ENCODE data around the gene SLC32A1. TPM values are rescaled to one million over a fixed set of nuclear protein-coding genes. Genes with fewer than 3 reads are reported as not detected.

Gene SLC32A1
- total and polyA plus RNA-seq, 2 of the 13 experiments (the other 11 are each of a cell fraction or from before 2014, with no cell fraction given), result not detected

GRCh38 chr20:38706509-38706908 is 17.8 kb upstream of the SLC32A1 start:
- Histone ChIP-seq H4K20me1 (ENCODE audit: insufficient read depth, low read length) (no peaks in the 10 kb centered on the region; the same call in 1 of the 2 replicates), H3K79me2 (ENCODE audit: insufficient read depth, low read length) (no peaks in the 10 kb centered on the region), H3K4me3 (replicated peaks in 1 of 3; ENCODE audit: insufficient read depth in 1 of 3, low read depth in 2 of 3, low read length in 3 of 3) (no peak overlapping the region), H3K4me2 (ENCODE audit: low read depth, low read length) (no peak overlapping the region), H3K27me3 (ENCODE audit: control insufficient read depth in 1 of 2, insufficient read depth in 2 of 2, low read length in 2 of 2) (peaks cover 7 to 38% of the 10 kb centered on the region in 2 experiments; a peak in 4 of 5 replicates), H3K4me1 (ENCODE audit: insufficient read depth, low read length) (no peaks in the 10 kb centered on the region), H2AFZ (ENCODE audit: low read length) (no peak overlapping the region), H3K9me3 (ENCODE audit: low read length) (no peaks in the 10 kb centered on the region), H3K36me3 (replicated peaks in 1 of 2; ENCODE audit: control insufficient read depth in 1 of 2, insufficient read depth in 2 of 2, low read length in 2 of 2) (no peaks in the 10 kb centered on the region), H3K27ac (ENCODE audit: extremely low read length, insufficient read depth, low read length) (no peak overlapping the region), H3K9ac (ENCODE audit: insufficient read depth, low read depth, low read length) (no peak overlapping the region)
- BruUV-seq (replicated peaks), result no TSS peak
- ATAC-seq (no peak), FAIRE-seq (no peak), DNase-seq (ENCODE audit: low spot score) (no peak)
- WGBS (ENCODE audit: low lambda C conversion rate), result 16% methylated on average over 7 of the region's 7 CpGs
- in situ Hi-C loops (cut with HindIII; ENCODE audit: extremely low pct_ligation_motif_present, low pct_unique_long_range_greater_than_20kb), result no loop called here
- CTCF ChIA-PET (ENCODE audit: low intra/inter-chr PET ratio, low total read pairs), result no interaction called here
- POLR2A ChIA-PET, result no interaction called here
- intact Hi-C loops (cut with micrococcal nuclease; ENCODE audit: unreplicated experiment), result no loop called here
- no peak for TF ChIP-seq CREBL2 (CRISPR knock-in tag; IDR thresholded peaks at IDR 0.05; ENCODE audit: borderline replicate concordance)
- no peak for TF ChIP-seq MIXL1 (CRISPR knock-in tag; IDR thresholded peaks at IDR 0.05)
- TF ChIP-seq, protein P1, sequence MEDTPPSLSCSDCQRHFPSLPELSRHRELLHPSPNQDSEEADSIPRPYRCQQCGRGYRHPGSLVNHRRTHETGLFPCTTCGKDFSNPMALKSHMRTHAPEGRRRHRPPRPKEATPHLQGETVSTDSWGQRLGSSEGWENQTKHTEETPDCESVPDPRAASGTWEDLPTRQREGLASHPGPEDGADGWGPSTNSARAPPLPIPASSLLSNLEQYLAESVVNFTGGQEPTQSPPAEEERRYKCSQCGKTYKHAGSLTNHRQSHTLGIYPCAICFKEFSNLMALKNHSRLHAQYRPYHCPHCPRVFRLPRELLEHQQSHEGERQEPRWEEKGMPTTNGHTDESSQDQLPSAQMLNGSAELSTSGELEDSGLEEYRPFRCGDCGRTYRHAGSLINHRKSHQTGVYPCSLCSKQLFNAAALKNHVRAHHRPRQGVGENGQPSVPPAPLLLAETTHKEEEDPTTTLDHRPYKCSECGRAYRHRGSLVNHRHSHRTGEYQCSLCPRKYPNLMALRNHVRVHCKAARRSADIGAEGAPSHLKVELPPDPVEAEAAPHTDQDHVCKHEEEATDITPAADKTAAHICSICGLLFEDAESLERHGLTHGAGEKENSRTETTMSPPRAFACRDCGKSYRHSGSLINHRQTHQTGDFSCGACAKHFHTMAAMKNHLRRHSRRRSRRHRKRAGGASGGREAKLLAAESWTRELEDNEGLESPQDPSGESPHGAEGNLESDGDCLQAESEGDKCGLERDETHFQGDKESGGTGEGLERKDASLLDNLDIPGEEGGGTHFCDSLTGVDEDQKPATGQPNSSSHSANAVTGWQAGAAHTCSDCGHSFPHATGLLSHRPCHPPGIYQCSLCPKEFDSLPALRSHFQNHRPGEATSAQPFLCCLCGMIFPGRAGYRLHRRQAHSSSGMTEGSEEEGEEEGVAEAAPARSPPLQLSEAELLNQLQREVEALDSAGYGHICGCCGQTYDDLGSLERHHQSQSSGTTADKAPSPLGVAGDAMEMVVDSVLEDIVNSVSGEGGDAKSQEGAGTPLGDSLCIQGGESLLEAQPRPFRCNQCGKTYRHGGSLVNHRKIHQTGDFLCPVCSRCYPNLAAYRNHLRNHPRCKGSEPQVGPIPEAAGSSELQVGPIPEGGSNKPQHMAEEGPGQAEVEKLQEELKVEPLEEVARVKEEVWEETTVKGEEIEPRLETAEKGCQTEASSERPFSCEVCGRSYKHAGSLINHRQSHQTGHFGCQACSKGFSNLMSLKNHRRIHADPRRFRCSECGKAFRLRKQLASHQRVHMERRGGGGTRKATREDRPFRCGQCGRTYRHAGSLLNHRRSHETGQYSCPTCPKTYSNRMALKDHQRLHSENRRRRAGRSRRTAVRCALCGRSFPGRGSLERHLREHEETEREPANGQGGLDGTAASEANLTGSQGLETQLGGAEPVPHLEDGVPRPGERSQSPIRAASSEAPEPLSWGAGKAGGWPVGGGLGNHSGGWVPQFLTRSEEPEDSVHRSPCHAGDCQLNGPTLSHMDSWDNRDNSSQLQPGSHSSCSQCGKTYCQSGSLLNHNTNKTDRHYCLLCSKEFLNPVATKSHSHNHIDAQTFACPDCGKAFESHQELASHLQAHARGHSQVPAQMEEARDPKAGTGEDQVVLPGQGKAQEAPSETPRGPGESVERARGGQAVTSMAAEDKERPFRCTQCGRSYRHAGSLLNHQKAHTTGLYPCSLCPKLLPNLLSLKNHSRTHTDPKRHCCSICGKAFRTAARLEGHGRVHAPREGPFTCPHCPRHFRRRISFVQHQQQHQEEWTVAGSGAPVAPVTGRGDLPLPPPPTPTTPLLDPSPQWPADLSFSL (CRISPR knock-in tag; IDR thresholded peaks at IDR 0.05), result no peak
- TF ChIP-seq CBX2 (IDR thresholded peaks at IDR 0.05; ENCODE audit: low read depth, low read length), result no peak
- TF ChIP-seq CBX2 (CRISPR knock-in tag; IDR thresholded peaks at IDR 0.05; ENCODE audit: low read depth), result no peak
- TF ChIP-seq, protein P2, sequence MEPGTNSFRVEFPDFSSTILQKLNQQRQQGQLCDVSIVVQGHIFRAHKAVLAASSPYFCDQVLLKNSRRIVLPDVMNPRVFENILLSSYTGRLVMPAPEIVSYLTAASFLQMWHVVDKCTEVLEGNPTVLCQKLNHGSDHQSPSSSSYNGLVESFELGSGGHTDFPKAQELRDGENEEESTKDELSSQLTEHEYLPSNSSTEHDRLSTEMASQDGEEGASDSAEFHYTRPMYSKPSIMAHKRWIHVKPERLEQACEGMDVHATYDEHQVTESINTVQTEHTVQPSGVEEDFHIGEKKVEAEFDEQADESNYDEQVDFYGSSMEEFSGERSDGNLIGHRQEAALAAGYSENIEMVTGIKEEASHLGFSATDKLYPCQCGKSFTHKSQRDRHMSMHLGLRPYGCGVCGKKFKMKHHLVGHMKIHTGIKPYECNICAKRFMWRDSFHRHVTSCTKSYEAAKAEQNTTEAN (CRISPR knock-in tag; conservative IDR thresholded peaks at IDR 0.05), result no peak
- TF ChIP-seq UBTF (CRISPR knock-in tag; IDR thresholded peaks at IDR 0.05), result no peak
- no peak for TF ChIP-seq ZNF615 (CRISPR knock-in tag; IDR thresholded peaks at IDR 0.05; ENCODE audit: borderline replicate concordance)
- TF ChIP-seq SP1 (IDR thresholded peaks at IDR 0.05), result no peak
- no peak for TF ChIP-seq SP1 (CRISPR knock-in tag; IDR thresholded peaks at IDR 0.05)
- no peak for TF ChIP-seq ZNF44 (CRISPR knock-in tag; IDR thresholded peaks at IDR 0.05)
- no peak for TF ChIP-seq PREB (CRISPR knock-in tag; IDR thresholded peaks at IDR 0.05)
- no peak for TF ChIP-seq ZNF275 (CRISPR knock-in tag; IDR thresholded peaks at IDR 0.05; ENCODE audit: borderline replicate concordance)
